ENCODE measurements around the gene ID2.

GRCh38 chr2:8679567-8679826, 2.4 kb upstream of the ID2 start:
- TF ChIP-seq, protein P1, sequence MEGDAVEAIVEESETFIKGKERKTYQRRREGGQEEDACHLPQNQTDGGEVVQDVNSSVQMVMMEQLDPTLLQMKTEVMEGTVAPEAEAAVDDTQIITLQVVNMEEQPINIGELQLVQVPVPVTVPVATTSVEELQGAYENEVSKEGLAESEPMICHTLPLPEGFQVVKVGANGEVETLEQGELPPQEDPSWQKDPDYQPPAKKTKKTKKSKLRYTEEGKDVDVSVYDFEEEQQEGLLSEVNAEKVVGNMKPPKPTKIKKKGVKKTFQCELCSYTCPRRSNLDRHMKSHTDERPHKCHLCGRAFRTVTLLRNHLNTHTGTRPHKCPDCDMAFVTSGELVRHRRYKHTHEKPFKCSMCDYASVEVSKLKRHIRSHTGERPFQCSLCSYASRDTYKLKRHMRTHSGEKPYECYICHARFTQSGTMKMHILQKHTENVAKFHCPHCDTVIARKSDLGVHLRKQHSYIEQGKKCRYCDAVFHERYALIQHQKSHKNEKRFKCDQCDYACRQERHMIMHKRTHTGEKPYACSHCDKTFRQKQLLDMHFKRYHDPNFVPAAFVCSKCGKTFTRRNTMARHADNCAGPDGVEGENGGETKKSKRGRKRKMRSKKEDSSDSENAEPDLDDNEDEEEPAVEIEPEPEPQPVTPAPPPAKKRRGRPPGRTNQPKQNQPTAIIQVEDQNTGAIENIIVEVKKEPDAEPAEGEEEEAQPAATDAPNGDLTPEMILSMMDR (IDR thresholded peaks at IDR 0.05; ENCODE audit: low read depth, low read length, missing input control) = no peak
- TF ChIP-seq, protein P2, sequence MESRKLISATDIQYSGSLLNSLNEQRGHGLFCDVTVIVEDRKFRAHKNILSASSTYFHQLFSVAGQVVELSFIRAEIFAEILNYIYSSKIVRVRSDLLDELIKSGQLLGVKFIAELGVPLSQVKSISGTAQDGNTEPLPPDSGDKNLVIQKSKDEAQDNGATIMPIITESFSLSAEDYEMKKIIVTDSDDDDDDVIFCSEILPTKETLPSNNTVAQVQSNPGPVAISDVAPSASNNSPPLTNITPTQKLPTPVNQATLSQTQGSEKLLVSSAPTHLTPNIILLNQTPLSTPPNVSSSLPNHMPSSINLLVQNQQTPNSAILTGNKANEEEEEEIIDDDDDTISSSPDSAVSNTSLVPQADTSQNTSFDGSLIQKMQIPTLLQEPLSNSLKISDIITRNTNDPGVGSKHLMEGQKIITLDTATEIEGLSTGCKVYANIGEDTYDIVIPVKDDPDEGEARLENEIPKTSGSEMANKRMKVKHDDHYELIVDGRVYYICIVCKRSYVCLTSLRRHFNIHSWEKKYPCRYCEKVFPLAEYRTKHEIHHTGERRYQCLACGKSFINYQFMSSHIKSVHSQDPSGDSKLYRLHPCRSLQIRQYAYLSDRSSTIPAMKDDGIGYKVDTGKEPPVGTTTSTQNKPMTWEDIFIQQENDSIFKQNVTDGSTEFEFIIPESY (IDR thresholded peaks at IDR 0.05) = no peak
- TF ChIP-seq, protein P3, sequence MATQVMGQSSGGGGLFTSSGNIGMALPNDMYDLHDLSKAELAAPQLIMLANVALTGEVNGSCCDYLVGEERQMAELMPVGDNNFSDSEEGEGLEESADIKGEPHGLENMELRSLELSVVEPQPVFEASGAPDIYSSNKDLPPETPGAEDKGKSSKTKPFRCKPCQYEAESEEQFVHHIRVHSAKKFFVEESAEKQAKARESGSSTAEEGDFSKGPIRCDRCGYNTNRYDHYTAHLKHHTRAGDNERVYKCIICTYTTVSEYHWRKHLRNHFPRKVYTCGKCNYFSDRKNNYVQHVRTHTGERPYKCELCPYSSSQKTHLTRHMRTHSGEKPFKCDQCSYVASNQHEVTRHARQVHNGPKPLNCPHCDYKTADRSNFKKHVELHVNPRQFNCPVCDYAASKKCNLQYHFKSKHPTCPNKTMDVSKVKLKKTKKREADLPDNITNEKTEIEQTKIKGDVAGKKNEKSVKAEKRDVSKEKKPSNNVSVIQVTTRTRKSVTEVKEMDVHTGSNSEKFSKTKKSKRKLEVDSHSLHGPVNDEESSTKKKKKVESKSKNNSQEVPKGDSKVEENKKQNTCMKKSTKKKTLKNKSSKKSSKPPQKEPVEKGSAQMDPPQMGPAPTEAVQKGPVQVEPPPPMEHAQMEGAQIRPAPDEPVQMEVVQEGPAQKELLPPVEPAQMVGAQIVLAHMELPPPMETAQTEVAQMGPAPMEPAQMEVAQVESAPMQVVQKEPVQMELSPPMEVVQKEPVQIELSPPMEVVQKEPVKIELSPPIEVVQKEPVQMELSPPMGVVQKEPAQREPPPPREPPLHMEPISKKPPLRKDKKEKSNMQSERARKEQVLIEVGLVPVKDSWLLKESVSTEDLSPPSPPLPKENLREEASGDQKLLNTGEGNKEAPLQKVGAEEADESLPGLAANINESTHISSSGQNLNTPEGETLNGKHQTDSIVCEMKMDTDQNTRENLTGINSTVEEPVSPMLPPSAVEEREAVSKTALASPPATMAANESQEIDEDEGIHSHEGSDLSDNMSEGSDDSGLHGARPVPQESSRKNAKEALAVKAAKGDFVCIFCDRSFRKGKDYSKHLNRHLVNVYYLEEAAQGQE (IDR thresholded peaks at IDR 0.05) = no peak
- TF ChIP-seq YY1 (IDR thresholded peaks at IDR 0.05) = no peak
- peak; percentile 8 for TF ChIP-seq ATF3 (IDR thresholded peaks at IDR 0.05)
- no peak for TF ChIP-seq RAD21 (IDR thresholded peaks at IDR 0.05)
